NCI-H2196 treated with DMSO at 0.1 percent for 48 hours (cell line): Measurements from ENCODE around the gene HECW1.
"Not testable (repeated sequence)": the region's sequence is repeated elsewhere in the genome, so short reads cannot be mapped to it uniquely, and the experiment has no call there.

Experiments used
- DNase-seq: peaks from one replicate; lab custom pipeline; 2025; ENCODE audit not compliant: unreplicated experiment; lab: John Stamatoyannopoulos, UW

The HECW1 gene

DNA sequence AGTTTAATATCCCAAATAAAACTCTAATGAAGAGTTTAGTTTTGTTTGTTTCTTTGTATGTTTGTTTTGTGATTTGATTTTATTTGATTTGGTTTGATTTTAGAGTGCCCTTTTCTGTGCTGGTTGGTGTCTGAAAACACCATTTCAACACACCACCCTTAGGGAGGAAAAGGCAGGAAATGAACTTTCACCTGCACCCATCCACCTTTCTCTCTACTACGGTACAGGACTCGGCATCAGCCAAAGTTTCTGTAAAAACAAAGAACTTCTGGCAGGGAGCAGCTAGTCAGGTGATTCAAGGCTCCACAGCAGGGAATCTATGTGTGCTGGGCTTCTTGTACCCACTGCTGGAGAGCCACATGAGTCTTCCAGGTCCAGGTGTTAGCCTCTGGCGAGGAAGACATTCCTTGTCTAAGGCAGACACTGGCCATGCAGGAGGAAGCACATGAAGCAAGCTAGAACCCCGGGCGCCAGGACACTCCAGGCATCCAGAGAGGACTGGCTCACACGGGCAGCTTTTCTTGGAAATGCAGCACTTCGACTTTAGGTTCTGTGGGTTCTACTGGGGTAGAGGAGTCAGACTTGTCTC is 448.4 kb downstream of the HECW1 start:
- no peak for DNase-seq

DNA sequence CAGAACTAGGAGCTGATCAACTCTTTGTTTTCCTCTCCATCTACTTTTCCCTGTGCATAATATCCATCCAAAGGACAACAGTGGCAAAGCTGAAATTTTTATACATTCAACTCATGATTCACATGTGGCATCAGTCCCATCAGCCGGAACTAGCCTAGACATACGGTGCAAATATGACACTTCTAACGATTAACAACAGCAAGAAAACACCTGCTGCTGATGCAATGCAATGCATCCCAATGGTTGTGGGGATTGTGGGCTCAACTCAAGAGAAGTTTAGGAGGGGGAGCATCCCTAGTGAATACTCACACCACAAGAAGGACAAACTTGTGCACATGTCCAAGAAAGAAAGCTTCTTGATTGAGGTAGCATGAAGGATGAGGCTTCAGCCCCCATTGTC is 449.9 kb downstream of the HECW1 start:
- no peak for DNase-seq

DNA sequence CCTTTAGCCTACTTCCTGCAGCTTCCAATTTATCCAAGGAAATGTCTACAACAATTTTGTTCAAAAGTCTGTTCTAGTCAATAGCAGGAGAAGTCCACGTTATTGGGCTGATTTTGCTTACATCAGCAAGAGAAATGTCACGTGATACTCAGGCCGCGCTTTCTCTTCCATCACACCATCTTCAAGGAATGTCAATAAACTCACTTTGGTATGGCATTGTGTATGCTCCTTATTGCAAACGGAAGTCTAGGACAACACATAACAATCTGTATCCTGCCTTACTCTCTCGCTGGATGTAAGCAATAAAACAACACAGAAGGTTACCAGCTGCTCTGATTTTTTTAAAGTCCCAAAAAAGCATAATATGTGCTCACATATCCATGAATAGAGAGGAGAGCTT is 453.3 kb downstream of the HECW1 start:
- no peak for DNase-seq

DNA sequence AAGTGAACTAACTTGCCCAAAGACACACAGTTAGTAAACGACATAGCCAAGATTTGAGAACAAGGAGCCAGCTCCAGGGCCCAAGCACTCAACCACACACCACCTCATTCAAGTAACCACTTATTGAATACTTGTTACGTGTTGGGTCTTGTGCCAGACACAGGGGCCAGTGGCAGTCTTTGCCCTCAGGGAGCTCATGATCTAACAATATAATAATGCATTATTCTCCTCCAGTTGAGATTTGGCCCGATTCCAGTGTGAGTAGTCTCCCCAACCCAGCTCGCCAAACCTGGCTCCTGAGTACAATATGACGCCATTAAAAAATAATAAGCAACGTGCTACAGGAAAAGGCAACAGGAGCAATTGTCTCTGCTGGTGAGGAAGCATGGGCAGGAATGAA is 456.1 kb downstream of the HECW1 start:
- no peak for DNase-seq

DNA sequence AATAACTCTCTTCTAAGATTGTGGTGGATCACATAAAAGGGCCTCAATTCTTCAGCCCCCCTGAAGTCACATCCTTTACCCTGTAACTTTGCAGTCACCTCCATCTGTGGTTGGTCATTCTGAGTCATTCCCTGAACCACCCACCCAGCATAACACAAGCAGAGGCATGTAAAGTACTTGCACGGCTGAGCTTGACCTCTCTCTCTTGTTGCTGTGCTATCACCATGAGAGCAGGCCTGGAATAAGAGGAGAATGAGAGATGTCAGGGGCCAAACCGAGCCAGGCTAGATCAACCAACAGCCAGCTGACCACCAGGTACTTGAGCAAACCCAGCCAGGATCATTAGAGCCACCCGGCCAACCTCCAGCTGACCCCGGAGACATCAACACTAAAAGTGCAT is 457.0 kb downstream of the HECW1 start:
- no peak for DNase-seq

DNA sequence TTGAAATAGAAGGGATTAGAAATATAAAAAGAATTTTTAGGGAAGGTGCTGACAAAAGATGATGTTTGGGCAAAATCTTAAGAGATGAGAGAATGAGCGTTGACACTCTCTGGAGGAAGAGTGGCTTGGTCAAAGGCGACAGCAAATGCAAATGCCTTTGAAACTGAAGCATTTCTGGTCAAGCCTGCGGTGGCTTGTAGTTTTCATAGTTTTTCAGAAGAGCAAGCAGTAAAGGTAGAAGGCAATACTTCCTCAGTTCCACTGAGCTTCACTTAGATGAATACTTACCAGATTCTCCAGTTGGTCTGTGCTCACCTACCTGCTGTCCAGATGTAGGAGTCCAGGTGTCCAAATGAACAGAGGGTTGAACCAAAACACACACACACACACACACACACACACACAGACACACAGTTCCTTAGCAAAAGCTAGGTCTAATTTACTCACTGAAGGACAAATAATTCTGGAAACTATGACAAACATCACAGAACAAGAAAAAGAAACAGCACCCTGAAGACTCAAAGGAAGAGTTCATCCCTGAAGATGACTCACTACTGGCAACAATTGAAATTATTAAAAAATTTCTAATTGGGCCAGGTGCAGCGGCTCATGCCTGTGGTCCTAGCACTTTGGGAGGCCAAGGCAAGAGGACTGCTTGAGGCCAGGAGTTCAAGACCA is 458.4 kb downstream of the HECW1 start:
- DNase-seq, result no peak

DNA sequence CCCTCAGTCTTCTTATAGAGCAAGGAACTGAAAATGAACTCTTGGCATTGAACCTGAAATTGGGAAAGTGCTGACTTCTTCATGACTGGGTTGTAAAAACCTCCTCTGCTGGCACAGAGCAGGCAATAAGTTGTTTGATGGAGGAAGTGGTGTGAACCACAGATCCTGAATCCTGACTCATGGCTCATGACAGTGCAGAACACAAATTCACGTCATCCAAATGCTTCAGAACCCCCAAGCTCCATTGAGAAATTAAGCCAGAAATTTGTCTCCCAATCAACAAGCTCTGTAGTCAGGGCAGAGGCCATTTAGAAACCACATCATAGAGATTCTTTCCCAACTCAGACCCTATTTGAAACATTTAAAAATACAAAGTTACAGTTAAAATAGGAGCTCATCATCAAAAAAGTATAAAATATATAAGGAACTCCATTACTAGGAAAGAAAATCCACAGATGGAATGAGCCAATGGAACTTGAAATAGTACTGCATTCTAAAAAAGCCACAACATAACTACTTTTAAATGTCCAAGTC is 460.1 kb downstream of the HECW1 start:
- no peak for DNase-seq

DNA sequence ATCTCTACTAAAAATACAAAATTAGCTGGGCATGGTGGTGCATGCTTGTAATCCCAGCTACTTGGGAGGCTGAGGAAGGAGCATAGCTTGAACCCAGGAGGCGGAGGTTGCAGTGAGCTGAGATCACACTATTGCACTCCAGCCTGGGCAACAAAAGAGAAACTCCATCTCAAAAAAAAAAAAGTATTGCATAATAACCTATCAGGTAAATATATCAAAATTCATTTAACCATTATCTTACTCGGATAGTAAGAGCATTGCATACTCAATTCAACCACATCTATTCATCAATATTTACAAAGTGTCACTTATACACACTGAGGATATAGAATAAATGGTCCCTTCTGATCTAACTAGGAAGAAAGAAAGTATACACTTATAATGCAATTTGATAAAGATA is 461.4 kb downstream of the HECW1 start:
- not testable (repeated sequence) for DNase-seq

DNA sequence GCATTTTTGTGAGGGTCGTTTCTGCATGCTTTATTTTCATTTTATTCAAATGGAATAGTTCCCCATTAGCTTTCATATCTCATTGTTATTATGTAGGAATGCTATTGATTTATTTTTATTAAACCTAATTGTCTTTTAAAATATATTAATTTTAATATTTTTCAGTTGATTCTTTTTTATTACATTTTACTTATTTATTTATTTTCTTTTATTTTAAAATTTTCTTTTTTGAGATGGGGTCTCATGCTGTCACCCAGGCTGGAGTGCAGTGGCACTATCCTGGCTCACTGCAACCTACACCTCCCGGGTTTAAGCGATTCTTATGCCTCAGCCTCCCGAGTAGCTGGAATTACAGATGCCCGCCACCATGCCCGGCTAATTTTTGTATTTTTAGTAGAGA is 463.1 kb downstream of the HECW1 start:
- DNase-seq, result no peak

DNA sequence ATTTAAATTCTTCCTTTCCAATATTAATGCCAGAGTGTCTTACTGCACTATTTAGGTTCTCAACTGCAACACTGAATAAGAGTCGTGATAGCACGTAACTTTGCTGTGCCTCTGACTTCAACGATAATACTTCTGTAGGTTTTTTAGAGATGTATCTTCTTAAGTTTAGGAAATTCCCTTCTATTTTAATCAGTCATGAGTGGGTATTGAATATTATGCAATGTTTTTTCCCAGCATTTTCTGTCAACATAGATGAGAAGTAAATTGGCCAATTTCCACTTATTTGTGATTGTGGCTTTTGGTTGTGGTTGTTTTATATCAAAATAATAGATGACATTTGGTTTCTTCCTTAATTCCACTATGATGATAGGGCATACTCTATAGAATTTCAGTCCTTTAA is 463.8 kb downstream of the HECW1 start:
- DNase-seq, result no peak

DNA sequence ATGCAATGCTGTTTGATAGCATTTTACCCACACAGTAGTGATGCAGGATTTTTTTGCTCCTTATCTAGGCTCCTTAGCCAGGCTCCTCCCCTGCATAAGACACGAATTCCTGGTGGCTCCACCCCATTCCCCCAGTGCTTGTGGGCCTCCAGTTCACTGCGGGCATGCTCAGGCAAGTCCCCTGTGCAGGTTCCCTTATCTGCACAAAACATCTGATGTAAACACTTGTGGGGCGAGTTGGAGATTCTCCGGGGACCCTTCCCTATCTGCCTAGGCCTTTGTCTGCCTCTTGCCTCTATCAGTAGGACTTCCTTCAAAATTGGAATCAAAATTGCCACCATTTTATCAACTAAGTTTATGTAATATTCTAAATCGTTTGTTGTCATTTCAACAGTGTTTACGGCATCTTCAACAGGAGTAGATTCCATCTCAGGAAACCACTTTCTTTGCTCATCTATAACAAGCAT is 465.1 kb downstream of the HECW1 start:
- no peak for DNase-seq

DNA sequence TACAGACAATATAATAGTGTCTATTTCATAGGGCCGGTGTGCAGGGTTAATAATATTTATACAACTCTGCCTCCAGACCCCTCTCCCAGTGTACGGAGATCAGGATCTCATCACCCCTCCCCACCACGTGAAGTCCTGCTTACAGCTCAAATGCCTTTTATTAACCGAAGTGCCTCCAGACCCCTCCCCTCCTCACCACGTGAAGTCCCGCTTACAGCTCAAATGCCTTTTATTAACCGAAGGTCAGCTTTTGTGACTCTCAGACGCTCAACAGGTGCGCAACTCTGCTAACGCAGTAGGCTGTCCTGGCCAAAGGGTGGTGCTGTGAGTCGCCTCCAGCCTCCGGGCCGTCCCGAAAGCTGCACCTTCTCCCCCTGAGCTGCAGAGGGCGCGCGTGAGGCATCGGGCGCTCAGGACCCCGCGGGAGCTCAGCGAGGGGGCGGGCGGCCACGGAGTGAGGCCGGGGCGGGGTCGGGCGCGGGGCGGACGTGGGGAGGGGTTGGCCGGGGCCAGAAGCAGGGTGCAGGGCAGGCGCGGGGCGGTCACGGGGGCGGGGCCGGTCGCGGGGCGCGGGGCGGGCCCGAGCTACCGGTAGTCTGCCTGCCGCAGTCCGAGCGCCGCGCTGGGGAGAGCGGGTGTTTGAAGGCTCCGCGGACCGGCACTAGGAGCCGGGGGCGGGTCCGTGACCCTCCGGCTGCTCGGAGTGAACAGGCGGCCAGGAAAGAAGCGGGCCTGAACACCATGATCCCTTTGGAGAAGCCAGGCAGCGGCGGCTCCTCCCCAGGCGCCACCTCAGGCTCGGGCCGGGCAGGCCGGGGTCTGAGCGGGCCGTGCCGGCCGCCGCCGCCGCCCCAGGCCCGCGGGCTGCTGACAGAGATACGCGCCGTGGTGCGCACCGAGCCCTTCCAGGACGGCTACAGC is 470.3 kb downstream of the HECW1 start, which contains the start of gene STK17A:
Gene STK17A, plus strand, starts transcription at position 606 of the 921 bp plus-strand sequence. Its CDS starts 136 bp downstream, at position 742.
- peak; percentile 95 for DNase-seq

DNA sequence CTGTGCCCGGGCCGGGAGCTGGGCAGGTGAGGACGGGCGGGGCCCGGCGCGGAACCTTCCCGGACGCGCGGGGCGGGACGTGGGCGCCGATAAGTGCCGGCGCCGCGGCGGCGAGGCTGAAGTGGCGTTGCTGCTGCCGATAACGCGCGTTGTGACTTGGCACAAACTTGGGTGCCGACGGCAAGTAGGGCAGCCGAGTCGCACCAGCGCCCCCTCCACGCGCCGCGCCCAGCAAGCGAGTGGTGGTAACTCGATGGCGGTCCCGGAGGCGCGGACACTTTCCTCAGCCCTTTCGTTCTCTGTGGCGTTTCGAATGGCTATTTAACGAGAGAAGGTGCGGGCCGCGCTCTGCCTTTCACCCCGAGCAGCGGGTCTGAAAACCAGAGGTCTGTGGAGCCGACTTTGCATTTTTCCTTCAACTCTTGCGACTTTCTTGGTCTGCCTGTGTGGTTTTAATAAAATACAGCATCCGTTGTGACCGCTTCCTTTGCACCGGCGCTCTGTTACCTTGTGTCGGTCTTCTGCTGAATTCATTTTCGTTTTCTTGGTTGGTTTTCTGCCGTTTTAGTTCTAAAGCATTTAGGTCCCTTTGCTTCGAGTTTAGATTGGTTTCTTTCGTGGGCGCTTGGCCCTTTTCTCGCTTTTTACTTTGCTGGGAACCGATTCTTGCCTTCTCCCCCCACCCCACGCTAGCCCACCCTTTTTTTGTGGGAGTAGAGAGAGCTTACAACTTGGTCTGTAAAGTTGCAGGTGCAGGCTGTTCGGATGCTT is 471.2 kb downstream of the HECW1 start:
- no peak for DNase-seq

DNA sequence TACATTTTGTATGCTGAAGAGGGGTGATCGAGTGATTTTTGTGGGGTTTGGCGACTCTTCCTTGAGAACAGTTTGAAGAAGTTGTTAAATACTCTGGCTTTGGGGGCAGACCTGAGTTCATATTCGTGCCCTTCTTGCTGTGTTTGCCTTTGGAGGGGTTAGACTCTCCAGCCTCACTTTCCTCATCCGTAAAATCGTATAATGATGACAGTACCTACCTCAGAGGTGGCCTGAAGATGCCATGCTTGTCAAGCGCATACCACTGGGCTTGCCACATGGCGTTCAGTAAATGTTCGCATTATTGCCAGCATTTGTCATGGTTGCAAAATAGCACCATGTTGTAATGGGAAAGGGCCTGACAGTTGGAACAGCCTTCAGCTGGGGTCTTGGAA is 471.7 kb downstream of the HECW1 start:
- no peak for DNase-seq

DNA sequence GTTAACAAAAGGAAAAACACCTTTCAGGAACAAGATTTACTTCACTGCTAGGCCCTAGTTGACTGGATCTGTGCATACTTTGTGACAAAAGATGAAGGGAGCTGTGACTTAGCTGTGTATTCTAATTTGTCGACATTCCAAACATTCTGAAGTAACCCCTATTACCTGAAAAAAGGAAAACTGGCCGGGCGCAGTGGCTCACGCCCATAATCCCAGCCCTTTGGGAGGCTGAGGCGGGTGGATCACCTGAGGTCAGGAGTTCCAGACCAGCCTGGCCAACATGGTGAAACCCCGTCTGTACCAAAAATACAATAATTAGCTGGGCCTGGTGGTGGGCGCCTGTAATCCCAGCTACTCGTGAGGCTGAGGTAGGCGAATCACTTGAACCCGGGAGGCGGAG is 472.3 kb downstream of the HECW1 start:
- not testable (repeated sequence) for DNase-seq

DNA sequence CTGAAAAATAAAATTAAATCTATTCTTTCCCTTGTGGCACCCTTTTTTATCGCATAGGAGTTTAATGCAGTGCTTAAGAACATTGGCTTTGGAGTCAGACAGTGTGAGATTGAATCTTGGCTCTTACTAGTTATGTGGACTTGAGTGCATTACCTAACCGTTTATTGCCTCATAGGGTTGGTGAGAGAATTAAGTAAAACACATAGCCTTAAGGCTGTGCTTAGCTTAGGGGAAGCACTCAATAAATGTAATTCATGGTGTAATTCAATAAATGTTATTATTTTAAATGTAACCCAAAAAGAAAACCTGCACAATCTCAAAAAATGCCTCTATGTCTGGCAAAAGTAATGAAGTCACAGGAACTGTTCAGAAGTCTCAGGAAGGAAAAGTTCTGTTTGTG is 473.1 kb downstream of the HECW1 start:
- DNase-seq, result no peak

DNA sequence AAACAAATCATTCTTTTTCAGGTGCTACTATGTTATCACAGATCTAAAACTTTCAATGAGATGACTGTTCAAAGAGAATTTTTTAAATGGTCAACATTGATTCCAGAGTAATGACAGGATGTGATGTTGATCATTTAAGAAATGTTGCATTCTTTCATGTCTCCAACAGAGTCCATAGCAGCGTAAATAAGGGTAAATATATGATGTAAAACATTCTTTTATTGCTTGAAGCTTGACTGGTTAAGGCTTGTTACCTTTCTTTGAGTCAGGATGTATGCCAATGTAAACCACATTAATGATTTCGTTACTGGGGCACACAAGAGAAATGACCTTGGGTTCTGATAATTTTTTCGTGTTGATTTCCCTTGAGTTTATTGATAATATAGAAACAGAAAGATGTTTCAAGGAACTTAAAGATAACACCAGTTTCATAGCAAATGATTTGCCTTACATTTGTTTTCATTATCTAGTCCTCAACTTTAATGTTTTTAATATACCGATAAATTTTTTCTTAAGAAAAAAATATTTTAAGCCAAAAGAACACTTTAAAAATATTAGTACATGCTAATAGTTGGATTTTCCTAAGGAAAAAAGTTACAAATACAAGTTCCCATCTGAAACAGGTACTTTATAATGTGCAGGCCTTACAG is 473.9 kb downstream of the HECW1 start:
- no peak for DNase-seq

DNA sequence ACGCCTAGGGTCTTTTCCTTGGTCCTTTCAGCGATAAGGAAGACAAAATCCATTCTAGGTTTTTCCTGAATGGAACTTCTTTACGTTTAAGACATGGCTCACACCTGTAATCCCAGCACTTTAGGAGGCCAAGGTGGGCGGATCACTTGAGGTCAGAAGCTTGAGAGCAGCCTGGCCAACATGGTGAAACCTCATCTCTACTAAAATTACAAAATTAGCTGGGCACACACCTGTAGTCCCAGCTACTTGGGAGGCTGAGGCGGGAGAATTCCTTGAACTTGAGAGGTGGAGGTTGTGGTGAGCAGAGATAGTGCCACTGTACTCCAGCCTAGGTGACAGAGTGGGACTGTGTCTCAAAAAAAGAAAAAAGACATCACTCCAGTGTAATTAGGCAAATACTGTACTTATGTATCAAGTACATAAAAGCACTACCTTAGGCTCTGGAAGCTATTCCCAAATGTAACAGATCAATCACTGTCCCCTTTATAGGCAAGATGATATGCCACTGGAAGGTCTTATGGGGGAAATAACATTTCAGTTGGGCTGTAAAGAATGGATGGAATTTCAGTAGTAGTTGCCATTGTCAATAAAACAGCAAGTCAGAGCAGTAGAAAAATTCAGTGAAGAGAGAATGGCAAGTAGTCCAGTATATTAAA is 476.2 kb downstream of the HECW1 start:
- no peak for DNase-seq

DNA sequence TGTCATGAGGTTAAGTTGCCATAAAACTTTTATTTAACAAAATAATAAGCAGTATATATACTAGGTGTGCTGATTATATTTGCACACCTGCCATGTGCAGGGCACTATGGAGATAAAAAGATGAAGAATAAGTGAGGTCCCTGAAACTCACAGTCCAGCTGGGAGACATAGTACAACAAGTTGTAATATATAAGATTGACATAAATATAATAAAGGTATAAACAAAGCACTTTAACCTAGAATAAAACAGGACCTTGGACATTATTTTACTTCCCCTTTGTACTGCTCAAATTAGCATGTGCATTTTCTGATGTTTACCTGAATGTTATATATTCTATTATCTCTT is 476.7 kb downstream of the HECW1 start:
- DNase-seq, result no peak

DNA sequence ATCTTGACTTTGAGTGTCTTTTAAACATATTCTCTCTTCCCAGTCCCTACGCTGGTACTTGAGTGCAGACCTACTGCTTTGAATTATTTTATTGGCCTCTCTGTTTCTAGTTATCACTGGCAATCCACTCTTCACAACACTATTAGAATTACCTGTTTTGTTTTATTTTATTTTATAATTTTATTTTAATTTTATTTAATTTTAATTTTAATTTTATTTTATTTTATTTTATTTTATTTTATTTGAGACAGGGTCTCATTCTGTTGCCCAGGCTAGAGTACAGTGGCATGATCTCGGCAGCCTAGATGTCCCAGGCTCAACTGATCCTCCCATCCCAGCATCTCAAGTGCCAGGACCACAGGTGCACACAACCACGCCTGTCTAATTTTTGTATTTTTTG is 477.3 kb downstream of the HECW1 start:
- no peak for DNase-seq
